Progenitor cell of endocrine pancreas (in vitro differentiated cells): ENCODE measurements around the gene CHKB. TPM values are rescaled to one million over a fixed set of nuclear protein-coding genes. Genes with fewer than 3 reads are reported as not detected.

Source experiments
- DNase-seq: peaks from one replicate; pipeline ENCODE4 v3.0.0; 2021; ENCODE audit warnings: low spot score; ENCODE audit not compliant: unreplicated experiment
- H3K27ac Mint-ChIP-seq: 2 replicates; pipeline ENCODE4 v1.8.0; 2021; ENCODE audit warnings: mild to moderate bottlenecking, moderate library complexity, mixed read lengths
- H3K27me3 Mint-ChIP-seq: 2 replicates; pipeline ENCODE4 v1.8.0; 2021; ENCODE audit warnings: mixed read lengths
- H3K36me3 Mint-ChIP-seq: 2 replicates; pipeline ENCODE4 v1.8.0; 2022; ENCODE audit warnings: mixed read lengths; ENCODE audit not compliant: insufficient read depth
- H3K4me1 Mint-ChIP-seq: 2 replicates; pipeline ENCODE4 v1.8.0; 2021; ENCODE audit warnings: low read depth, mixed read lengths
- H3K4me3 Mint-ChIP-seq: 2 replicates; pipeline ENCODE4 v1.8.0; 2021; ENCODE audit warnings: low read depth, mild to moderate bottlenecking, moderate library complexity, mixed read lengths
- H3K9me3 Mint-ChIP-seq: 2 replicates; pipeline ENCODE4 v1.8.0; 2021; ENCODE audit warnings: low read depth, mixed read lengths
- CTCF ChIP-seq: fragments of 200-600 bp; sonication (generic); IDR thresholded peaks from one replicate; pipeline ENCODE4 v1.5.0; 2021; ENCODE audit warnings: antibody characterized with exemption, mild to moderate bottlenecking; ENCODE audit not compliant: unreplicated experiment
- total RNA-seq: library from RNA; stranded (reverse); gene quantifications from 2 replicates; pipeline ENCODE4 v1.2.1, GENCODE V29; 2021

The CHKB gene
- total RNA-seq, 1 donor from 2014 or later = 132 TPM

- Mint-ChIP-seq H3K4me3 (peak overlapping the region; percentile 67), H3K36me3 (peaks cover 5% of the 10 kb centered on the region), H3K27me3 (peaks cover 37% of the 10 kb centered on the region), H3K4me1 (peaks cover 5% of the 10 kb centered on the region), H3K9me3 (no peaks in the 10 kb centered on the region), H3K27ac (no peak overlapping the region)
- peak; percentile 80 for DNase-seq
- no peak for TF ChIP-seq CTCF
Measured at GRCh38 chr22:50599816-50600455, 17.3 kb upstream of the CHKB start.

- Mint-ChIP-seq H3K9me3 (no peaks in the 10 kb centered on the region), H3K4me1 (peaks cover 5% of the 10 kb centered on the region), H3K27ac (no peak overlapping the region), H3K4me3 (no peak overlapping the region), H3K27me3 (peaks cover 26% of the 10 kb centered on the region), H3K36me3 (peaks cover 6% of the 10 kb centered on the region)
- no peak for DNase-seq
- TF ChIP-seq CTCF = no peak
Measured at GRCh38 chr22:50597097-50597496, 14.4 kb upstream of the CHKB start.

DNA sequence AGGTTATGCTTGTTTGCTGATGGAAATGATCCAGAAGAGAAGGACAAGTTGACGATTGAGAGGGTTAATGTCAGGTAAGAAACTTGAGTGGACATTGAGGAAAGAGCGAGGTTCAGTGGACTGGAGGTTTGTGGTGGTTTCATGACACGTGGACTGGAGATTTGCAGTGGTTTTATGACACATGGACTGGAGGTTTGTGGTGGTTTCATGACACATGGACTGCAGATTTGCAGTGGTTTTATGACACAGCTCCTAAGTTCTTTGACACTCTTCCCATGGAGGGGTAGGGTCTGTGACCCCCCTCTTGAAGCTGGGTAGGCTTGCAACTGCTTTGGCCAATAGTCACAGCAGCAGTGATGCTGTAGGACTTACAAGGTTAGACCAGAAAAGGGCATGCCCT, 12.5 kb upstream of the CHKB start:
- TF ChIP-seq CTCF = no peak
- H3K27ac Mint-ChIP-seq = no peak overlapping the region

DNA sequence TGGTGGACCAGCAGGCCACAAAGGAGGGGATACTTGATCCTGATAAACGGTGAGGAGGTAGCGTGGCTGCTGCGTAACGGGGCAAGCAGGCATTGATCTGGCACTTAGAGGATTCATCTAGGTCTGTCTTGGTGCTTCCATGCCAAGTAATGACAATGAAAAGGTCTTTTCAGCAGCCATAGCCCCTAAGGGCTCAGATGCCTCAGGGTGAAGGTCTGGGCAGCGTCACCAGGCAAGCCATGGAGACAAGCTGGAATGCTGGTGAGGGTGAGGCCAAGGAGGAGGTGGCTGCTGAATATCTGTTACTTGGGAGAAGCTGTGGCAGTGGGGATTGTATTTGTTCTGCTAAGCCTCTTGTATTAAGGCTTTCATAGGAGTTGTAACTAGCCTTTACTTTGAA, 4.8 kb upstream of the CHKB start:
- no peak overlapping the region for H3K27ac Mint-ChIP-seq
- H3K27me3 Mint-ChIP-seq = peaks cover 12% of the 10 kb centered on the region
- H3K4me1 Mint-ChIP-seq = peaks cover 5% of the 10 kb centered on the region
- H3K9me3 Mint-ChIP-seq = no peaks in the 10 kb centered on the region
- no peak for DNase-seq
- H3K4me3 Mint-ChIP-seq = no peak overlapping the region
- H3K36me3 Mint-ChIP-seq = peaks cover 2% of the 10 kb centered on the region
- no peak for TF ChIP-seq CTCF

More for the DNA sequence above, 12.5 kb upstream of the CHKB start:
- Mint-ChIP-seq H3K36me3 (peaks cover 6% of the 10 kb centered on the region), H3K9me3 (no peaks in the 10 kb centered on the region), H3K4me3 (no peak overlapping the region), H3K4me1 (peaks cover 4% of the 10 kb centered on the region), H3K27me3 (peaks cover 19% of the 10 kb centered on the region)
- DNase-seq = no peak

GRCh38 chr22:50586416-50586815, 3.8 kb upstream of the CHKB start:
- no peak for TF ChIP-seq CTCF
- H3K27ac Mint-ChIP-seq = peak overlapping the region; percentile 4
- DNase-seq = no peak
- peaks cover 5% of the 10 kb centered on the region for H3K4me1 Mint-ChIP-seq
- peaks cover 12% of the 10 kb centered on the region for H3K27me3 Mint-ChIP-seq
- no peaks in the 10 kb centered on the region for H3K9me3 Mint-ChIP-seq
- no peak overlapping the region for H3K4me3 Mint-ChIP-seq
- no peaks in the 10 kb centered on the region for H3K36me3 Mint-ChIP-seq
